Calu3 (cell line): ENCODE results near the gene CCDC18. TPM values are rescaled to one million over a fixed set of nuclear protein-coding genes. Genes with fewer than 3 reads are reported as not detected.
"Not testable (repeated sequence)": the region's sequence is repeated elsewhere in the genome, so short reads cannot be mapped to it uniquely, and the experiment has no call there.

Experiments used
- BruUV-seq: library from RNA; stranded (reverse); fragments of 400-500 nt; replicated peaks from 2 replicates; lab custom pipeline; 2021; lab: Mats Ljungman, UMichigan
- CTCF ChIA-PET: fragments of 300-600 bp; sonication (Branson Sonifier 250); formaldehyde crosslinking; loops from one replicate; lab custom pipeline; 2022; ENCODE audit warnings: antibody characterized with exemption; lab: Charles Lee
- DNase-seq: peaks from one replicate; pipeline ENCODE4 v3.0.0; 2022
- H3K27ac Mint-ChIP-seq: one replicate; pipeline ENCODE4 v1.8.0; 2022; ENCODE audit warnings: mixed read lengths; ENCODE audit not compliant: unreplicated experiment
- H3K27me3 Mint-ChIP-seq: one replicate; pipeline ENCODE4 v1.8.0; 2022; ENCODE audit warnings: mixed read lengths; ENCODE audit not compliant: unreplicated experiment
- H3K36me3 Mint-ChIP-seq: one replicate; pipeline ENCODE4 v1.8.0; 2022; ENCODE audit warnings: mild to moderate bottlenecking, moderate library complexity, mixed read lengths; ENCODE audit not compliant: insufficient read depth, unreplicated experiment
- H3K4me1 Mint-ChIP-seq: one replicate; pipeline ENCODE4 v1.8.0; 2022; ENCODE audit warnings: mild to moderate bottlenecking, low read depth, mixed read lengths; ENCODE audit not compliant: unreplicated experiment
- H3K4me3 Mint-ChIP-seq: one replicate; pipeline ENCODE4 v1.8.0; 2022; ENCODE audit warnings: mild to moderate bottlenecking, low read depth, moderate library complexity, mixed read lengths; ENCODE audit not compliant: unreplicated experiment
- H3K9me3 Mint-ChIP-seq: one replicate; pipeline ENCODE4 v1.8.0; 2022; ENCODE audit warnings: low read depth, mixed read lengths; ENCODE audit not compliant: unreplicated experiment
- intact Hi-C: fragments of 100-400 bp; cut with micrococcal nuclease; formaldehyde crosslinking; loops from one replicate; pipeline ENCODE4 v1.10.0; 2022; ENCODE audit not compliant: unreplicated experiment
- total RNA-seq: library from RNA; stranded (reverse); gene quantifications from 2 replicates; pipeline ENCODE4 v1.2.3, GENCODE V29; 2022
- TF ChIP-seq, protein P1 (sequence below): fragments of 200-600 bp; IDR thresholded peaks from one replicate; pipeline ENCODE4 v1.8.0; 2022; ENCODE audit warnings: antibody characterized with exemption; ENCODE audit not compliant: unreplicated experiment

Gene CCDC18
- total RNA-seq, 1 experiment from 2014 or later = 22.7 TPM

DNA sequence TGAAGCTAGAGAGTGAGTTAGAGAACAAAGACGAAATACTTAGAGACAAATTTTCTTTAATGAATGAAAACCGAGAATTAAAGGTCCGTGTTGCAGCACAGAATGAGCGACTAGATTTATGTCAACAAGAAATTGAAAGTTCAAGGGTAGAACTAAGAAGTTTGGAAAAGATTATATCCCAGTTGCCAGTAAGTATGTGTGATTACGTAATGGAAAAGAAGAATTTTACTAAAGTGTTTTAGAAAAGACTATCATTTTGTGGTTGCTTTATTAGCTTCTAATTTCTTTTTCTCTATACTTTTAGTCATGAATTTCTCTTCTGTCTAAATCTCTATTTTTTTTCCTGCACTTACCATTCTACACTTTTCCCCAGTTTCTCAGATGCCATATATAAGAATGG, 26.7 kb downstream of the CCDC18 start:
- intact Hi-C loops = no loop called here
- Mint-ChIP-seq H3K27me3 (no peaks in the 10 kb centered on the region), H3K4me3 (no peak overlapping the region), H3K4me1 (no peaks in the 10 kb centered on the region), H3K27ac (no peak overlapping the region), H3K9me3 (no peaks in the 10 kb centered on the region), H3K36me3 (no peaks in the 10 kb centered on the region)
- DNase-seq = no peak
- no TSS peak for BruUV-seq
- TF ChIP-seq, protein P1, sequence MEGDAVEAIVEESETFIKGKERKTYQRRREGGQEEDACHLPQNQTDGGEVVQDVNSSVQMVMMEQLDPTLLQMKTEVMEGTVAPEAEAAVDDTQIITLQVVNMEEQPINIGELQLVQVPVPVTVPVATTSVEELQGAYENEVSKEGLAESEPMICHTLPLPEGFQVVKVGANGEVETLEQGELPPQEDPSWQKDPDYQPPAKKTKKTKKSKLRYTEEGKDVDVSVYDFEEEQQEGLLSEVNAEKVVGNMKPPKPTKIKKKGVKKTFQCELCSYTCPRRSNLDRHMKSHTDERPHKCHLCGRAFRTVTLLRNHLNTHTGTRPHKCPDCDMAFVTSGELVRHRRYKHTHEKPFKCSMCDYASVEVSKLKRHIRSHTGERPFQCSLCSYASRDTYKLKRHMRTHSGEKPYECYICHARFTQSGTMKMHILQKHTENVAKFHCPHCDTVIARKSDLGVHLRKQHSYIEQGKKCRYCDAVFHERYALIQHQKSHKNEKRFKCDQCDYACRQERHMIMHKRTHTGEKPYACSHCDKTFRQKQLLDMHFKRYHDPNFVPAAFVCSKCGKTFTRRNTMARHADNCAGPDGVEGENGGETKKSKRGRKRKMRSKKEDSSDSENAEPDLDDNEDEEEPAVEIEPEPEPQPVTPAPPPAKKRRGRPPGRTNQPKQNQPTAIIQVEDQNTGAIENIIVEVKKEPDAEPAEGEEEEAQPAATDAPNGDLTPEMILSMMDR = no peak
- CTCF ChIA-PET = no interaction called here

DNA sequence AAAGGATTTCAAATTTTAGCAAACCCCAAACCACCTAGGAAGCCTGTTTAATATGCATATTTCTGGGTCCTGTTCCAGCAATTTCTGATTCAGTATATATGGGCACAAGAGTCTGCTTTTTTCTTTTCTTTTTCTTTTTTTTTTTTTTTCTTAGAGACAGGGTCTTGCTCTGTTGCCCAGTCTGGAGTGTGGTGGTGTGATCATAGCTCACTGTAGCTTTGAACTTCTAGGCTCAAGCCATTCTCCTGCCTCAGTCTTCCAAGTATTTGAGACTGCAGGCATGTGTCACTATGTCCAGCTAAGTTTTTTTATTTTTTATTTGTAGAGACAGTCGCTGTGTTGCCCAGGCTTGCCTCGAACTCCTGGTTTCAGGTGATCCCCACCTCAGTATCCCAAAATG, 34.8 kb downstream of the CCDC18 start:
- Mint-ChIP-seq H3K4me1 (no peaks in the 10 kb centered on the region), H3K36me3 (peaks cover 18% of the 10 kb centered on the region), H3K9me3 (no peaks in the 10 kb centered on the region), H3K4me3 (no peak overlapping the region), H3K27me3 (no peaks in the 10 kb centered on the region), H3K27ac (no peak overlapping the region)
- intact Hi-C loops = loop anchor here (2.0 kb wide), 1 partner anchor 13 kb away; no protein-coding TSS in a partner anchor
- BruUV-seq = no TSS peak
- CTCF ChIA-PET = no interaction called here
- DNase-seq = no peak
- TF ChIP-seq, protein P1 = no peak

DNA sequence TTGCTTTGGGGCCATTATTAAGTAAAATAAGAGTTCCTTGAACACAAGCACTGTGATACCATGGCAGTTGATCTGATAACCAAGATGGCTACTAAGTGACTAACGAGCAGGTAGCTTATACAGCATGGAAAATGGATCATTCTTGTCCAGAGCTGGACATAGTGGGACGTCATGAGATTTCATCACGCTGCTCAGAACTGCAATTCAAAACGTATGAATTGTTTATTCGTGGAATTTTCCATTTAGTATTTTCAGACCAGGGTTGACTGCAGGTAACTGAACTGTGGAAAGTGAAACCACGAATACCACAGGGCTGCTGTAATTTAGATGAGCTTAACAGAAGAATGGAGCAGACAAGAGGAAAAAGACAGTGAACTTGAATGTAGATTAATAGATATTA, 38.9 kb downstream of the CCDC18 start:
- Mint-ChIP-seq H3K36me3 (peaks cover 12% of the 10 kb centered on the region), H3K27me3 (no peaks in the 10 kb centered on the region), H3K4me3 (no peak overlapping the region), H3K27ac (no peak overlapping the region), H3K9me3 (peaks cover 2% of the 10 kb centered on the region), H3K4me1 (no peaks in the 10 kb centered on the region)
- CTCF ChIA-PET = no interaction called here
- TF ChIP-seq, protein P1 = no peak
- intact Hi-C loops = no loop called here
- BruUV-seq = no TSS peak
- no peak for DNase-seq

DNA sequence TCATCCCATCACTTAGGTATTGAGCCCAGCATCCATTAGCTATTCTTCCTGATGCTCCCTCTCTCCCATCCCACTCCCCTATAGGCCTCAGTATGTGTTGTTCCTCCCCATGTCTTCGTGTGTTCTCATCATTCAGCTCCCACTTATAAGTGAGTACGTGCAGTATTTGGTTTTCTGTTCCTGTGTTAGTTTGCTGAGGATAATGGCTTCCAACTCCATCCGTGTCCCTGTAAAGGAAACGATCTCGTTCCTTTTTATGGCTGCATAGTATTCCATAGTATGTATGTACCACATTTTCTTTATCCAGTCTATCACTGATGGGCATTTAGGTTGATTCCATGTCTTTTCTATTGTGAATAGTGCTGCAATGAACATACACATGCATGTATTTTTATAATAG, 40.2 kb downstream of the CCDC18 start:
- H3K4me3 Mint-ChIP-seq, BruUV-seq, DNase-seq, H3K27me3 Mint-ChIP-seq, H3K9me3 Mint-ChIP-seq, H3K4me1 Mint-ChIP-seq, CTCF ChIA-PET, intact Hi-C loops, H3K27ac Mint-ChIP-seq: not testable (repeated sequence)
- H3K36me3 Mint-ChIP-seq = peaks cover 14% of the 10 kb centered on the region

DNA sequence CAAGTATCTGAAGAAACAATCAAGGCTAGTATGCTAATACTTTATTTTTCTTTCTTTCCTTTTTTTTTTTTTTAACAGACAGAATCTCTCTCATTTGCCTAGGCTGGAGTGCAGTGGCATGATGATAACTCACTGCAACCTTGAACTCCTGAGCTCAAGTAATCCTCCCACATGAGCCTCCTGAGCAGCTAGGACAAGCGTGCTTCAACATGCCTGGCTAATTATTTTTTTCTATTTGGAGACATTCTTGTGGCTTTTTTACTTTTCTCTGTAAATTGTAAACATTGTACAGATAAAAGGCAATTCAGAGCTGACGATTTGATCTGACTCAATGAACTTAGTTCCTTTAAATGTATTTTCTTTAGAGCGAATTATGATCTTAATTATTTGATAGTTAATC, 41.4 kb downstream of the CCDC18 start:
- no peaks in the 10 kb centered on the region for H3K27me3 Mint-ChIP-seq
- DNase-seq = no peak
- intact Hi-C loops = no loop called here
- no peak overlapping the region for H3K27ac Mint-ChIP-seq
- TF ChIP-seq, protein P1 = no peak
- H3K4me1 Mint-ChIP-seq = no peaks in the 10 kb centered on the region
- BruUV-seq = no TSS peak
- H3K9me3 Mint-ChIP-seq = peaks cover 2% of the 10 kb centered on the region
- no peak overlapping the region for H3K4me3 Mint-ChIP-seq
- CTCF ChIA-PET = interaction anchor here (0.6 to 0.7 kb wide), 2 partner anchors 124 to 145 kb away, joined by 5 read pairs; no protein-coding TSS in a partner anchor
- H3K36me3 Mint-ChIP-seq = peaks cover 22% of the 10 kb centered on the region
